SK-N-SH treated with all-trans-retinoic acid at 6 μM for 48 hours (cell line): ENCODE data around the gene IGHMBP2.

Experiments
- ATAC-seq: fragments of 200-7000 bp; cut with Tn5 transposase; 3 replicates; pipeline ENCODE4 v1.9.1; 2020; ENCODE audit warnings: mild to moderate bottlenecking, moderate library complexity
- ARNTL ChIP-seq: fragments of 450-650 bp; formaldehyde crosslinking; IDR thresholded peaks from 2 replicates; pipeline ENCODE4 v1.5.0; 2020; ENCODE audit warnings: low read depth, mild to moderate bottlenecking, moderate library complexity, borderline replicate concordance
- BACH2 ChIP-seq: fragments of 250-450 bp; sonication (Bioruptor Pico); IDR thresholded peaks from 2 replicates; pipeline ENCODE4 v1.9.0; 2021; ENCODE audit warnings: mild to moderate bottlenecking, borderline replicate concordance
- CREB5 ChIP-seq: fragments of 250-450 bp; sonication (Bioruptor Pico); IDR thresholded peaks from 2 replicates; pipeline ENCODE4 v1.5.1; 2020; ENCODE audit warnings: low read depth, mild to moderate bottlenecking, moderate library complexity
- ESRRG ChIP-seq: fragments of 250-450 bp; sonication (Bioruptor Pico); IDR thresholded peaks from 2 replicates; pipeline ENCODE4 v1.6.1; 2021; ENCODE audit warnings: mild to moderate bottlenecking
- GLIS3 ChIP-seq: fragments of 250-450 bp; sonication (Bioruptor Pico); IDR thresholded peaks from 2 replicates; pipeline ENCODE4 v1.5.0; 2020; ENCODE audit warnings: mild to moderate bottlenecking, moderate library complexity
- OSR1 ChIP-seq: fragments of 250-450 bp; sonication (Bioruptor Pico); IDR thresholded peaks from 2 replicates; pipeline ENCODE4 v1.8.0; 2022; ENCODE audit warnings: moderate library complexity, mild to moderate bottlenecking, inconsistent platforms
- PPARA ChIP-seq: fragments of 250-450 bp; sonication (Bioruptor Pico); IDR thresholded peaks from 2 replicates; pipeline ENCODE4 v1.5.0; 2020; ENCODE audit warnings: mild to moderate bottlenecking, borderline replicate concordance
- RARB ChIP-seq: fragments of 250-450 bp; sonication (Bioruptor Pico); IDR thresholded peaks from 2 replicates; pipeline ENCODE4 v1.8.0; 2021; ENCODE audit warnings: mild to moderate bottlenecking, moderate library complexity
- SNAI2 ChIP-seq: fragments of 250-450 bp; sonication (Bioruptor Pico); IDR thresholded peaks from 2 replicates; pipeline ENCODE4 v1.5.0; 2020; ENCODE audit warnings: mild to moderate bottlenecking, moderate library complexity
- TCF4 ChIP-seq: fragments of 250-450 bp; sonication (Bioruptor Pico); IDR thresholded peaks from 2 replicates; pipeline ENCODE4 v1.8.0; 2021; ENCODE audit warnings: mild to moderate bottlenecking, moderate library complexity, borderline replicate concordance
- TOX ChIP-seq: fragments of 250-450 bp; sonication (Bioruptor Pico); IDR thresholded peaks from 2 replicates; pipeline ENCODE4 v1.8.0; 2021; ENCODE audit warnings: mild to moderate bottlenecking, moderate library complexity, borderline replicate concordance
- ZC3H10 ChIP-seq: fragments of 250-450 bp; sonication (Bioruptor Pico); IDR thresholded peaks from 2 replicates; pipeline ENCODE4 v1.5.1; 2021; ENCODE audit warnings: mild to moderate bottlenecking, moderate library complexity
- ZFP3 ChIP-seq: fragments of 250-450 bp; sonication (Bioruptor Pico); IDR thresholded peaks from 2 replicates; pipeline ENCODE4 v1.5.0; 2020; ENCODE audit warnings: mild to moderate bottlenecking, moderate library complexity
- ZFP30 ChIP-seq: fragments of 450-650 bp; formaldehyde crosslinking; IDR thresholded peaks from 2 replicates; pipeline ENCODE4 v1.5.0; 2022; ENCODE audit warnings: mild to moderate bottlenecking, moderate library complexity
- ZNF565 ChIP-seq: fragments of 450-650 bp; formaldehyde crosslinking; conservative IDR thresholded peaks from 2 replicates; pipeline ENCODE4 v1.5.0; 2020; ENCODE audit warnings: low read depth, mild to moderate bottlenecking, moderate library complexity
- ZNF70 ChIP-seq: fragments of 450-650 bp; formaldehyde crosslinking; IDR thresholded peaks from 2 replicates; pipeline ENCODE4 v1.5.0; 2020; ENCODE audit warnings: mild to moderate bottlenecking, moderate library complexity
- ZNF8 ChIP-seq: fragments of 450-650 bp; formaldehyde crosslinking; IDR thresholded peaks from 2 replicates; pipeline ENCODE4 v1.5.0; 2020; ENCODE audit warnings: mild to moderate bottlenecking, moderate library complexity
- TF ChIP-seq, protein P1 (sequence below): fragments of 250-450 bp; sonication (Bioruptor Pico); IDR thresholded peaks from 2 replicates; pipeline ENCODE4 v1.8.0; 2020; ENCODE audit warnings: mild to moderate bottlenecking, moderate library complexity, borderline replicate concordance
- TF ChIP-seq, protein P2 (sequence below): fragments of 250-450 bp; sonication (Bioruptor Pico); IDR thresholded peaks from 2 replicates; pipeline ENCODE4 v1.5.0; 2020; ENCODE audit warnings: mild to moderate bottlenecking, moderate library complexity

Gene IGHMBP2

GRCh38 chr11:68913188-68913587, 9.5 kb downstream of the IGHMBP2 start:
- no peak for TF ChIP-seq ESRRG (CRISPR knock-in tag)
- TF ChIP-seq OSR1 (CRISPR knock-in tag): no peak
- TF ChIP-seq CREB5: no peak
- TF ChIP-seq TOX (CRISPR knock-in tag): no peak
- no peak for TF ChIP-seq RARB
- no peak for TF ChIP-seq TCF4
- ATAC-seq: no peak

DNA sequence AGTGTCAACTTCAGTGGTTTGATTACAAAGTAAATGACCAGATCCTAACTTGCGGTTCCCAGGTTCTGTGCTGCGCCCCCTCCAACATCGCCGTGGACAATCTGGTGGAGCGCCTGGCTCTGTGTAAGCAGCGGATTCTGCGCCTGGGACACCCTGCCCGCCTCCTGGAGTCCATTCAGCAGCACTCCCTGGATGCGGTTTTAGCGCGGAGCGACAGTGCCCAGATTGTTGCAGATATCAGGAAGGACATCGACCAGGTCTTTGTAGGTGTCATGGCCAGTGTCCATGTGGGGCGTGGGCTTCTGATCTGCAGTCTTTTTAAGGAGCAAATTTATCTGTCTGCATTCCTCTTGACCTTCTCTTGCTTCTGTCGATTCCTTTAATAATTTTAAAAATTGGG, 11.1 kb downstream of the IGHMBP2 start:
- ATAC-seq: no peak
- TF ChIP-seq RARB: no peak
- no peak for TF ChIP-seq ZC3H10 (CRISPR knock-in tag)
- TF ChIP-seq, protein P1, sequence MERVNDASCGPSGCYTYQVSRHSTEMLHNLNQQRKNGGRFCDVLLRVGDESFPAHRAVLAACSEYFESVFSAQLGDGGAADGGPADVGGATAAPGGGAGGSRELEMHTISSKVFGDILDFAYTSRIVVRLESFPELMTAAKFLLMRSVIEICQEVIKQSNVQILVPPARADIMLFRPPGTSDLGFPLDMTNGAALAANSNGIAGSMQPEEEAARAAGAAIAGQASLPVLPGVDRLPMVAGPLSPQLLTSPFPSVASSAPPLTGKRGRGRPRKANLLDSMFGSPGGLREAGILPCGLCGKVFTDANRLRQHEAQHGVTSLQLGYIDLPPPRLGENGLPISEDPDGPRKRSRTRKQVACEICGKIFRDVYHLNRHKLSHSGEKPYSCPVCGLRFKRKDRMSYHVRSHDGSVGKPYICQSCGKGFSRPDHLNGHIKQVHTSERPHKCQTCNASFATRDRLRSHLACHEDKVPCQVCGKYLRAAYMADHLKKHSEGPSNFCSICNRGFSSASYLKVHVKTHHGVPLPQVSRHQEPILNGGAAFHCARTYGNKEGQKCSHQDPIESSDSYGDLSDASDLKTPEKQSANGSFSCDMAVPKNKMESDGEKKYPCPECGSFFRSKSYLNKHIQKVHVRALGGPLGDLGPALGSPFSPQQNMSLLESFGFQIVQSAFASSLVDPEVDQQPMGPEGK (CRISPR knock-in tag): no peak
- TF ChIP-seq OSR1 (CRISPR knock-in tag): no peak
- no peak for TF ChIP-seq ZNF8
- TF ChIP-seq ZNF70 (CRISPR knock-in tag): no peak
- TF ChIP-seq, all 23 proteins: peak for 0

DNA sequence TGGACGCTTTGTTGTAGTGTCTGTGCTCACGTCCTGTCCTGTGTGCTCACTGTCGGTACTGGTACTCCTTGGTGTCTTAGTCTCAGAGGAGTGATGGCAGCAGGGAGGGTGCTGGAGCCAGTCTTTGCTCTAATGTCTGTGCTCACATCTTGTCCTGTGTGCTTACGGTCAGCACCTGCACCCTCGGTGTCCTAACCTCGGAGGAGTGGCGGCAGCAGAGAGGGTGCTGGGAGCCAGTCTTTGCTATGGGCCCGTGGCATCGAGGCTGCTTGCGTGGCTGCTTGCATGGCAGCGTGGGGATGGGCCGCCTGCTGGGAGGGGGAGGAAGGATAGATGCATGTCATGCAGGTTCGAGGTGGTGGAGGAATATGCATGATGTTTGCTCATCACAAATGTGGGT, 12.7 kb downstream of the IGHMBP2 start:
- ATAC-seq: no peak
- TF ChIP-seq, protein P2, sequence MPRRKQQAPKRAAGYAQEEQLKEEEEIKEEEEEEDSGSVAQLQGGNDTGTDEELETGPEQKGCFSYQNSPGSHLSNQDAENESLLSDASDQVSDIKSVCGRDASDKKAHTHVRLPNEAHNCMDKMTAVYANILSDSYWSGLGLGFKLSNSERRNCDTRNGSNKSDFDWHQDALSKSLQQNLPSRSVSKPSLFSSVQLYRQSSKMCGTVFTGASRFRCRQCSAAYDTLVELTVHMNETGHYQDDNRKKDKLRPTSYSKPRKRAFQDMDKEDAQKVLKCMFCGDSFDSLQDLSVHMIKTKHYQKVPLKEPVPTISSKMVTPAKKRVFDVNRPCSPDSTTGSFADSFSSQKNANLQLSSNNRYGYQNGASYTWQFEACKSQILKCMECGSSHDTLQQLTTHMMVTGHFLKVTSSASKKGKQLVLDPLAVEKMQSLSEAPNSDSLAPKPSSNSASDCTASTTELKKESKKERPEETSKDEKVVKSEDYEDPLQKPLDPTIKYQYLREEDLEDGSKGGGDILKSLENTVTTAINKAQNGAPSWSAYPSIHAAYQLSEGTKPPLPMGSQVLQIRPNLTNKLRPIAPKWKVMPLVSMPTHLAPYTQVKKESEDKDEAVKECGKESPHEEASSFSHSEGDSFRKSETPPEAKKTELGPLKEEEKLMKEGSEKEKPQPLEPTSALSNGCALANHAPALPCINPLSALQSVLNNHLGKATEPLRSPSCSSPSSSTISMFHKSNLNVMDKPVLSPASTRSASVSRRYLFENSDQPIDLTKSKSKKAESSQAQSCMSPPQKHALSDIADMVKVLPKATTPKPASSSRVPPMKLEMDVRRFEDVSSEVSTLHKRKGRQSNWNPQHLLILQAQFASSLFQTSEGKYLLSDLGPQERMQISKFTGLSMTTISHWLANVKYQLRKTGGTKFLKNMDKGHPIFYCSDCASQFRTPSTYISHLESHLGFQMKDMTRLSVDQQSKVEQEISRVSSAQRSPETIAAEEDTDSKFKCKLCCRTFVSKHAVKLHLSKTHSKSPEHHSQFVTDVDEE (CRISPR knock-in tag): no peak
- no peak for TF ChIP-seq ZNF8
- no peak for TF ChIP-seq SNAI2 (CRISPR knock-in tag)
- TF ChIP-seq ZNF70 (CRISPR knock-in tag): no peak
- no peak for TF ChIP-seq TOX (CRISPR knock-in tag)
- no peak for TF ChIP-seq RARB
- TF ChIP-seq, protein P1 (CRISPR knock-in tag): no peak
- no peak for TF ChIP-seq ZC3H10 (CRISPR knock-in tag)
- TF ChIP-seq ZNF565 (CRISPR knock-in tag): no peak
- TF ChIP-seq TCF4: no peak
- no peak for TF ChIP-seq PPARA
- no peak for TF ChIP-seq BACH2 (CRISPR knock-in tag)
- TF ChIP-seq CREB5: no peak

- no peak for ATAC-seq
- TF ChIP-seq ARNTL (CRISPR knock-in tag): no peak
- TF ChIP-seq ZFP3: no peak
- no peak for TF ChIP-seq RARB
- TF ChIP-seq ZFP30 (CRISPR knock-in tag): no peak
- no peak for TF ChIP-seq TOX (CRISPR knock-in tag)
- TF ChIP-seq SNAI2 (CRISPR knock-in tag): no peak
- TF ChIP-seq ZNF8: no peak
- no peak for TF ChIP-seq GLIS3 (CRISPR knock-in tag)
- TF ChIP-seq ZNF565 (CRISPR knock-in tag): no peak
- TF ChIP-seq, all 23 proteins: peak for 0
These were observed 19.9 kb downstream of the IGHMBP2 start for GRCh38 chr11:68923614-68924013.
